ENCODE measurements around the gene CPD. TPM values are rescaled to one million over a fixed set of nuclear protein-coding genes. Genes with fewer than 3 reads are reported as not detected.
A peak's percentile ranks its signal among the peaks of the same experiment; 100 is the strongest.
"Not testable (repeated sequence)": the region's sequence is repeated elsewhere in the genome, so short reads cannot be mapped to it uniquely, and the experiment has no call there.

Gene CPD
- total RNA-seq, 2 donors from 2014 or later = 46.5 to 46.8 TPM

- DNase-seq (no peak), ATAC-seq (replicated peaks in 1 of 2) (no peak)
- Mint-ChIP-seq H3K4me3 (no peak overlapping the region), H3K4me1 (ENCODE audit: low read depth) (peaks cover 9% of the 10 kb centered on the region), H3K27ac (peak overlapping the region; percentile 40), H3K36me3 (ENCODE audit: insufficient read depth in 2 of 2) (peaks cover 3 to 22% of the 10 kb centered on the region in 2 donors), H3K27me3 (ENCODE audit: low read depth) (no peaks in the 10 kb centered on the region), H3K9me3 (no peaks in the 10 kb centered on the region)
These were observed 48.9 kb downstream of the CPD start for GRCh38 chr17:30427611-30428010.

GRCh38 chr17:30429155-30429554, 50.4 kb downstream of the CPD start:
- ATAC-seq (replicated peaks in 1 of 2) (no peak), DNase-seq (no peak)
- no peaks in the 10 kb centered on the region for H3K9me3 Mint-ChIP-seq
- H3K4me3 Mint-ChIP-seq = no peak overlapping the region
- H3K4me1 Mint-ChIP-seq (ENCODE audit: low read depth) = peaks cover 5% of the 10 kb centered on the region
- H3K27me3 Mint-ChIP-seq (ENCODE audit: low read depth) = no peaks in the 10 kb centered on the region
- peaks cover 7 to 25% of the 10 kb centered on the region in 2 donors for H3K36me3 Mint-ChIP-seq (ENCODE audit: insufficient read depth in 2 of 2)
- no peak overlapping the region for H3K27ac Mint-ChIP-seq

- Mint-ChIP-seq H3K36me3 (ENCODE audit: insufficient read depth in 2 of 2) (peaks cover 12 to 35% of the 10 kb centered on the region in 2 donors), H3K4me1 (ENCODE audit: low read depth) (peaks cover 5% of the 10 kb centered on the region), H3K4me3 (no peak overlapping the region), H3K27ac (no peak overlapping the region), H3K27me3 (ENCODE audit: low read depth) (no peaks in the 10 kb centered on the region), H3K9me3 (peaks cover 0 to 2% of the 10 kb centered on the region in 2 donors)
- ATAC-seq (replicated peaks in 1 of 2) (no peak), DNase-seq (no peak)
These were observed 54.8 kb downstream of the CPD start for GRCh38 chr17:30433514-30433913.

- Mint-ChIP-seq H3K36me3 (ENCODE audit: insufficient read depth in 2 of 2) (peaks cover 12 to 30% of the 10 kb centered on the region in 2 donors), H3K27me3 (ENCODE audit: low read depth) (no peaks in the 10 kb centered on the region)
These were observed 58.0 kb downstream of the CPD start for GRCh38 chr17:30436729-30437128.

GRCh38 chr17:30443721-30444120, 65.0 kb downstream of the CPD start:
- ATAC-seq (replicated peaks in 1 of 2) = no peak
- no peaks in the 10 kb centered on the region for H3K9me3 Mint-ChIP-seq
- H3K27ac Mint-ChIP-seq = no peak overlapping the region
- H3K4me3 Mint-ChIP-seq = no peak overlapping the region
- no peaks in the 10 kb centered on the region for H3K4me1 Mint-ChIP-seq (ENCODE audit: low read depth)
- no peak for DNase-seq
- H3K36me3 Mint-ChIP-seq (ENCODE audit: insufficient read depth in 2 of 2) = peaks cover 7 to 14% of the 10 kb centered on the region in 2 donors
- H3K27me3 Mint-ChIP-seq (ENCODE audit: low read depth) = no peaks in the 10 kb centered on the region

More at GRCh38 chr17:30436729-30437128, 58.0 kb downstream of the CPD start:
- no peak overlapping the region for H3K4me3 Mint-ChIP-seq
- DNase-seq (no peak), ATAC-seq (replicated peaks in 1 of 2) (no peak)
- peaks cover 0 to 2% of the 10 kb centered on the region in 2 donors for H3K9me3 Mint-ChIP-seq
- H3K4me1 Mint-ChIP-seq (ENCODE audit: low read depth) = peaks cover 5% of the 10 kb centered on the region
- no peak overlapping the region for H3K27ac Mint-ChIP-seq

- DNase-seq; H3K9me3 Mint-ChIP-seq; H3K4me1 Mint-ChIP-seq (ENCODE audit: low read depth); H3K27me3 Mint-ChIP-seq (ENCODE audit: low read depth); H3K4me3 Mint-ChIP-seq; H3K27ac Mint-ChIP-seq; ATAC-seq (replicated peaks in 1 of 2): not testable (repeated sequence)
- H3K36me3 Mint-ChIP-seq (ENCODE audit: insufficient read depth in 2 of 2) = peaks cover 7 to 19% of the 10 kb centered on the region in 2 donors
These were observed 67.9 kb downstream of the CPD start for GRCh38 chr17:30446640-30447039.

GRCh38 chr17:30449480-30449879, 70.8 kb downstream of the CPD start:
- H3K36me3 Mint-ChIP-seq (ENCODE audit: insufficient read depth in 2 of 2) = peaks cover 5 to 25% of the 10 kb centered on the region in 2 donors
- no peaks in the 10 kb centered on the region for H3K4me1 Mint-ChIP-seq (ENCODE audit: low read depth)
- ATAC-seq (replicated peaks in 1 of 2) (no peak), DNase-seq (no peak)
- H3K9me3 Mint-ChIP-seq = no peaks in the 10 kb centered on the region
- no peaks in the 10 kb centered on the region for H3K27me3 Mint-ChIP-seq (ENCODE audit: low read depth)
- no peak overlapping the region for H3K4me3 Mint-ChIP-seq
- H3K27ac Mint-ChIP-seq = no peak overlapping the region

GRCh38 chr17:30450125-30451027, 71.6 kb downstream of the CPD start:
- H3K9me3 Mint-ChIP-seq = no peaks in the 10 kb centered on the region
- H3K4me1 Mint-ChIP-seq (ENCODE audit: low read depth) = no peaks in the 10 kb centered on the region
- H3K27ac Mint-ChIP-seq = peak overlapping the region; percentile 65
- DNase-seq = no peak
- no peak for ATAC-seq (replicated peaks in 1 of 2)
- H3K36me3 Mint-ChIP-seq (ENCODE audit: insufficient read depth in 2 of 2) = peaks cover 6 to 26% of the 10 kb centered on the region in 2 donors
- H3K4me3 Mint-ChIP-seq = no peak overlapping the region
- no peaks in the 10 kb centered on the region for H3K27me3 Mint-ChIP-seq (ENCODE audit: low read depth)

- no peak for DNase-seq
- H3K27me3 Mint-ChIP-seq (ENCODE audit: low read depth) = no peaks in the 10 kb centered on the region
- H3K4me1 Mint-ChIP-seq (ENCODE audit: low read depth) = no peaks in the 10 kb centered on the region
- H3K27ac Mint-ChIP-seq = no peak overlapping the region
- no peak overlapping the region for H3K4me3 Mint-ChIP-seq
- ATAC-seq (replicated peaks in 1 of 2) = no peak
- peaks cover 5 to 28% of the 10 kb centered on the region in 2 donors for H3K36me3 Mint-ChIP-seq (ENCODE audit: insufficient read depth in 2 of 2)
- no peaks in the 10 kb centered on the region for H3K9me3 Mint-ChIP-seq
These were observed 75.9 kb downstream of the CPD start for GRCh38 chr17:30454635-30455034.

- H3K27me3 Mint-ChIP-seq (ENCODE audit: low read depth) = no peaks in the 10 kb centered on the region
- no peaks in the 10 kb centered on the region for H3K9me3 Mint-ChIP-seq
- H3K36me3 Mint-ChIP-seq (ENCODE audit: insufficient read depth in 2 of 2) = peaks cover 5 to 20% of the 10 kb centered on the region in 2 donors
- ATAC-seq (replicated peaks in 1 of 2) = no peak
- no peak overlapping the region for H3K4me3 Mint-ChIP-seq
- no peaks in the 10 kb centered on the region for H3K4me1 Mint-ChIP-seq (ENCODE audit: low read depth)
- H3K27ac Mint-ChIP-seq = no peak overlapping the region
- DNase-seq = no peak
These were observed 79.6 kb downstream of the CPD start for GRCh38 chr17:30458371-30458770.

- ATAC-seq (replicated peaks in 1 of 2); H3K4me1 Mint-ChIP-seq (ENCODE audit: low read depth); H3K4me3 Mint-ChIP-seq; H3K27ac Mint-ChIP-seq; H3K9me3 Mint-ChIP-seq; DNase-seq; H3K27me3 Mint-ChIP-seq (ENCODE audit: low read depth): not testable (repeated sequence)
- peaks cover 5 to 20% of the 10 kb centered on the region in 2 donors for H3K36me3 Mint-ChIP-seq (ENCODE audit: insufficient read depth in 2 of 2)
These were observed 80.2 kb downstream of the CPD start for GRCh38 chr17:30458797-30459413.

- no peak overlapping the region for H3K4me3 Mint-ChIP-seq
- peaks cover 0 to 5% of the 10 kb centered on the region in 2 donors for H3K36me3 Mint-ChIP-seq (ENCODE audit: insufficient read depth in 2 of 2)
- no peaks in the 10 kb centered on the region for H3K9me3 Mint-ChIP-seq
- H3K4me1 Mint-ChIP-seq (ENCODE audit: low read depth) = no peaks in the 10 kb centered on the region
- H3K27me3 Mint-ChIP-seq (ENCODE audit: low read depth) = no peaks in the 10 kb centered on the region
- no peak overlapping the region for H3K27ac Mint-ChIP-seq
- ATAC-seq (replicated peaks in 1 of 2) = no peak
- no peak for DNase-seq
These were observed 89.7 kb downstream of the CPD start for GRCh38 chr17:30468465-30468864.

- no peaks in the 10 kb centered on the region for H3K9me3 Mint-ChIP-seq
These were observed 93.6 kb downstream of the CPD start for GRCh38 chr17:30472238-30472890.

More at GRCh38 chr17:30472238-30472890, 93.6 kb downstream of the CPD start:
- H3K27ac Mint-ChIP-seq = no peak overlapping the region
- ATAC-seq (replicated peaks in 1 of 2) (no peak), DNase-seq (no peak)
- H3K4me3 Mint-ChIP-seq = no peak overlapping the region
- peaks cover 2 to 3% of the 10 kb centered on the region in 2 donors for H3K36me3 Mint-ChIP-seq (ENCODE audit: insufficient read depth in 2 of 2)
- H3K27me3 Mint-ChIP-seq (ENCODE audit: low read depth) = no peaks in the 10 kb centered on the region
- H3K4me1 Mint-ChIP-seq (ENCODE audit: low read depth) = peaks cover 17% of the 10 kb centered on the region
